Germinal center (tissue), 1 donor: Measurements from ENCODE around the gene DOC2B.
"Not testable (repeated sequence)": the region's sequence is repeated elsewhere in the genome, so short reads cannot be mapped to it uniquely, and the experiment has no call there.

ENCODE experiments used
- DNase-seq: peaks from one replicate; pipeline ENCODE4 v3.0.0; 2012; ENCODE audit warnings: mixed read lengths, low spot score

The DOC2B gene

GRCh38 chr17:189444-189843 is 8.0 kb upstream of the DOC2B start:
- DNase-seq: no peak

GRCh38 chr17:187130-187529 is 5.7 kb upstream of the DOC2B start:
- no peak for DNase-seq

- DNase-seq: no peak
Observed at GRCh38 chr17:185445-186138, 4.1 kb upstream of the DOC2B start.

- DNase-seq: no peak
Observed at GRCh38 chr17:183021-183420, 1.6 kb upstream of the DOC2B start.

GRCh38 chr17:182050-182751 is 751 bp upstream of the DOC2B start:
- DNase-seq: no peak

GRCh38 chr17:180381-181244 is 837 bp downstream of the DOC2B start:
- DNase-seq: no peak

GRCh38 chr17:179781-180380 is 1.6 kb downstream of the DOC2B start:
- no peak for DNase-seq

GRCh38 chr17:179066-179432 is 2.4 kb downstream of the DOC2B start:
- DNase-seq: no peak

- no peak for DNase-seq
Observed at GRCh38 chr17:178292-179065, 3.0 kb downstream of the DOC2B start.

- DNase-seq: no peak
Observed at GRCh38 chr17:177762-178161, 3.7 kb downstream of the DOC2B start.

- no peak for DNase-seq
Observed at GRCh38 chr17:177155-177554, 4.3 kb downstream of the DOC2B start.

GRCh38 chr17:173166-173911 is 8.1 kb downstream of the DOC2B start:
- DNase-seq: no peak

GRCh38 chr17:172401-172800 is 9.0 kb downstream of the DOC2B start:
- DNase-seq: no peak

- DNase-seq: no peak
Observed at GRCh38 chr17:171871-172270, 9.6 kb downstream of the DOC2B start.

GRCh38 chr17:170130-170670 is 11.2 kb downstream of the DOC2B start:
- no peak for DNase-seq

- DNase-seq: not testable (repeated sequence)
Observed at GRCh38 chr17:168614-169013, 12.8 kb downstream of the DOC2B start.

- no peak for DNase-seq
Observed at GRCh38 chr17:165939-166338, 15.5 kb downstream of the DOC2B start.

GRCh38 chr17:164303-165235 is 16.9 kb downstream of the DOC2B start:
- DNase-seq: no peak

GRCh38 chr17:163514-164098 is 17.8 kb downstream of the DOC2B start:
- no peak for DNase-seq
